ENCODE measurements around the gene GJB1. TPM values are rescaled to one million over a fixed set of nuclear protein-coding genes. Genes with fewer than 3 reads are reported as not detected.

The GJB1 gene
- total and polyA plus RNA-seq, 9 donors = 0.12 to 17.9 (median 1.6) TPM; not detected in 2

GRCh38 chrX:71227370-71228062 lies 4.5 kb downstream of the GJB1 start:
- Histone ChIP-seq H3K27ac (no peak overlapping the region), H3K27me3 (no peaks in the 10 kb centered on the region)
- DNase-seq = no peak

DNA sequence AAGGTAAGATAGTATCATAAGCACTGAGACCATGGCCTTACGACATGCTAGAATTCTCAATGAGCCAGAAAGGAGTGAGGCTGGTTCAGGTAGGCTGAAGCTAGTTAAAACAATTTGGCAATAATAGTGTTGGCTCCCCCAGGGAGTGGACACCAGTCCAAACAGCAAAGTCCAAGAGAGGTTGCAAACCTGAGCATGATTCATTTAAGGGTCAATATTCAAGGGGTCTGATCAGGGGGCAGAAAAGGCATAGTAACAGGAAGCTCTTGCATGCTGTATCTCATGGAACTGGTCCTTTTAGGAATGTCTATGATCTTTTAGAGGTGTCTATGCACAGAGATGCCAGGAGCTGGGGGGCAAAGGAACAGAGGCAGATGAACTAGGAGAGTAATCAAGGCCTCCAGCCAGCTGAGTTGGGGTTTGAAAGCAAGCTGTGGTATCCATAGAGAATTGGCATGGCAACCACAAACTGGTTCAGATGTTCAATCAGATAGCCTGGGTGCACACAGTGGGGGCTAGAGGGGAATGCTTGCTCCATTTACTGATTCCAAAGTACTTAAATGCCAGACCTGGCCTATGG lies 5.1 kb downstream of the GJB1 start:
- peaks cover 3% of the 10 kb centered on the region for H3K4me1 ChIP-seq (ENCODE audit: insufficient read depth)
- intact Hi-C loops (cut with DNase I) = no loop called here
- H3K27me3 ChIP-seq = no peaks in the 10 kb centered on the region
- H3K36me3 ChIP-seq = no peaks in the 10 kb centered on the region
- H3K4me3 ChIP-seq = no peak overlapping the region
- H3K27ac ChIP-seq = no peak overlapping the region
- no peak for DNase-seq
- WGBS, 3 donors = 80 to 91% (median 87%) methylated on average over 1 of the region's 1 CpG
- H3K9me3 ChIP-seq = no peaks in the 10 kb centered on the region
- TF ChIP-seq EP300 (IDR thresholded peaks at IDR 0.05) (no peak), POLR2A (IDR thresholded peaks at IDR 0.05) (no peak), CTCF (IDR thresholded peaks at IDR 0.05) (no peak)

More at GRCh38 chrX:71227370-71228062, 4.5 kb downstream of the GJB1 start:
- peaks cover 3% of the 10 kb centered on the region for H3K4me1 ChIP-seq (ENCODE audit: insufficient read depth)
- no peak overlapping the region for H3K4me3 ChIP-seq
- TF ChIP-seq POLR2A (IDR thresholded peaks at IDR 0.05) (no peak), EP300 (IDR thresholded peaks at IDR 0.05) (no peak), CTCF (IDR thresholded peaks at IDR 0.05) (no peak)
- intact Hi-C loops (cut with DNase I) = no loop called here
- no peaks in the 10 kb centered on the region for H3K9me3 ChIP-seq
- 71 to 73% (median 72%) methylated on average over 5 of the region's 5 CpGs for WGBS, 3 donors
- no peaks in the 10 kb centered on the region for H3K36me3 ChIP-seq

- no peaks in the 10 kb centered on the region for H3K27me3 ChIP-seq
- intact Hi-C loops (cut with DNase I) = no loop called here
- WGBS, 3 donors = 79 to 92% (median 85%) methylated on average over 3 of the region's 3 CpGs
- DNase-seq = no peak
- H3K27ac ChIP-seq = no peak overlapping the region
- H3K4me3 ChIP-seq = no peak overlapping the region
- no peaks in the 10 kb centered on the region for H3K4me1 ChIP-seq (ENCODE audit: insufficient read depth)
- no peaks in the 10 kb centered on the region for H3K36me3 ChIP-seq
- TF ChIP-seq POLR2A (IDR thresholded peaks at IDR 0.05) = no peak
- no peak for TF ChIP-seq EP300 (IDR thresholded peaks at IDR 0.05)
- no peaks in the 10 kb centered on the region for H3K9me3 ChIP-seq
These were observed 12.5 kb downstream of the GJB1 start for GRCh38 chrX:71235482-71235881.

- H3K9me3 ChIP-seq = no peaks in the 10 kb centered on the region
- DNase-seq = no peak
- no peaks in the 10 kb centered on the region for H3K36me3 ChIP-seq
- H3K27me3 ChIP-seq = no peaks in the 10 kb centered on the region
- TF ChIP-seq CTCF (IDR thresholded peaks at IDR 0.05) = no peak
- TF ChIP-seq POLR2A (IDR thresholded peaks at IDR 0.05) = no peak
- no peak for TF ChIP-seq EP300 (IDR thresholded peaks at IDR 0.05)
- H3K4me1 ChIP-seq (ENCODE audit: insufficient read depth) = no peaks in the 10 kb centered on the region
- H3K27ac ChIP-seq = no peak overlapping the region
- WGBS, 3 donors = 79 to 88% (median 85%) methylated on average over 1 of the region's 1 CpG
- H3K4me3 ChIP-seq = no peak overlapping the region
- intact Hi-C loops (cut with DNase I) = no loop called here
These were observed 13.8 kb downstream of the GJB1 start for GRCh38 chrX:71236836-71237235.

GRCh38 chrX:71239781-71240180 lies 16.8 kb downstream of the GJB1 start:
- Histone ChIP-seq H3K36me3 (no peaks in the 10 kb centered on the region), H3K27ac (no peak overlapping the region), H3K27me3 (no peaks in the 10 kb centered on the region), H3K4me1 (ENCODE audit: insufficient read depth) (no peaks in the 10 kb centered on the region), H3K9me3 (no peaks in the 10 kb centered on the region), H3K4me3 (no peak overlapping the region)
- TF ChIP-seq EP300 (IDR thresholded peaks at IDR 0.05) = no peak
- TF ChIP-seq POLR2A (IDR thresholded peaks at IDR 0.05) = no peak
- no peak for TF ChIP-seq CTCF (IDR thresholded peaks at IDR 0.05)
- no peak for DNase-seq
- WGBS, 3 donors = 83 to 89% (median 88%) methylated on average over 3 of the region's 3 CpGs
- intact Hi-C loops (cut with DNase I) = no loop called here
